Measurements from ENCODE around the gene TRAF4. TPM values are rescaled to one million over a fixed set of nuclear protein-coding genes. Genes with fewer than 3 reads are reported as not detected.
"Not testable (repeated sequence)": the region's sequence is repeated elsewhere in the genome, so short reads cannot be mapped to it uniquely, and the experiment has no call there.

Gene TRAF4
- total and polyA plus RNA-seq, 2 experiments from 2014 or later: 66.2 to 99.5 TPM

- H3K27ac ChIP-seq: no peak overlapping the region
- DNase-seq (ENCODE audit: low spot score): no peak
- no peaks in the 10 kb centered on the region for H3K36me3 ChIP-seq (replicated peaks; ENCODE audit: insufficient read depth, low read depth)
- no peak overlapping the region for H2AFZ ChIP-seq
- H4K20me1 ChIP-seq (ENCODE audit: insufficient read depth, poor library complexity, severe bottlenecking): peaks cover 12% of the 10 kb centered on the region
- H3K27me3 ChIP-seq: no peaks in the 10 kb centered on the region
- no peaks in the 10 kb centered on the region for H3K9me2 ChIP-seq (replicated peaks; ENCODE audit: insufficient read depth)
- 82% methylated on average over 1 of the region's 1 CpG for WGBS (ENCODE audit: low lambda C conversion rate, missing lambda C conversion rate)
- H3K9me3 ChIP-seq (ENCODE audit: low read depth): no peaks in the 10 kb centered on the region
- H3K4me2 ChIP-seq: no peak overlapping the region
- no peak overlapping the region for H3K4me3 ChIP-seq
- H3K4me1 ChIP-seq (ENCODE audit: insufficient read depth): no peaks in the 10 kb centered on the region
- TF ChIP-seq CTCF (IDR thresholded peaks at IDR 0.05; ENCODE audit: poor library complexity) (no peak), EZH2 (IDR thresholded peaks at IDR 0.05; ENCODE audit: borderline replicate concordance) (no peak), EZH2phosphoT487 (IDR thresholded peaks at IDR 0.05; ENCODE audit: low read depth, severe bottlenecking, unreplicated experiment) (no peak)
- H3K79me2 ChIP-seq: peaks cover 92% of the 10 kb centered on the region
Measured at GRCh38 chr17:28777178-28777577, 33.4 kb downstream of the TRAF4 start.

- not testable (repeated sequence) for H3K4me2 ChIP-seq; H3K27me3 ChIP-seq; H2AFZ ChIP-seq; H3K9me2 ChIP-seq (replicated peaks; ENCODE audit: insufficient read depth); H3K9me3 ChIP-seq (ENCODE audit: low read depth); DNase-seq (ENCODE audit: low spot score); H3K4me1 ChIP-seq (ENCODE audit: insufficient read depth); H3K4me3 ChIP-seq; H3K27ac ChIP-seq; H3K36me3 ChIP-seq (replicated peaks; ENCODE audit: insufficient read depth, low read depth)
- Histone ChIP-seq H4K20me1 (ENCODE audit: insufficient read depth, poor library complexity, severe bottlenecking) (peaks cover 10% of the 10 kb centered on the region), H3K79me2 (peaks cover 89% of the 10 kb centered on the region)
- 96% methylated on average over 13 of the region's 13 CpGs for WGBS (ENCODE audit: low lambda C conversion rate, missing lambda C conversion rate)
Measured at GRCh38 chr17:28779601-28780000, 35.8 kb downstream of the TRAF4 start.

GRCh38 chr17:28783161-28783560, 39.4 kb downstream of the TRAF4 start:
- H3K9me2 ChIP-seq (replicated peaks; ENCODE audit: insufficient read depth): no peaks in the 10 kb centered on the region
- H3K79me2 ChIP-seq: peaks cover 82% of the 10 kb centered on the region
- H3K9me3 ChIP-seq (ENCODE audit: low read depth): no peaks in the 10 kb centered on the region
- H2AFZ ChIP-seq: no peak overlapping the region
- H3K4me1 ChIP-seq (ENCODE audit: insufficient read depth): no peaks in the 10 kb centered on the region
- no peak overlapping the region for H3K4me2 ChIP-seq
- no peak overlapping the region for H3K27ac ChIP-seq
- H3K36me3 ChIP-seq (replicated peaks; ENCODE audit: insufficient read depth, low read depth): no peaks in the 10 kb centered on the region
- no peak for DNase-seq (ENCODE audit: low spot score)
- no peak for TF ChIP-seq EZH2 (IDR thresholded peaks at IDR 0.05; ENCODE audit: borderline replicate concordance)
- TF ChIP-seq CTCF (IDR thresholded peaks at IDR 0.05; ENCODE audit: poor library complexity): no peak
- no peak for TF ChIP-seq EZH2phosphoT487 (IDR thresholded peaks at IDR 0.05; ENCODE audit: low read depth, severe bottlenecking, unreplicated experiment)
- H3K4me3 ChIP-seq: no peak overlapping the region
- H3K27me3 ChIP-seq: no peaks in the 10 kb centered on the region
- 78% methylated on average over 1 of the region's 3 CpGs for WGBS (ENCODE audit: low lambda C conversion rate, missing lambda C conversion rate)
- peaks cover 11% of the 10 kb centered on the region for H4K20me1 ChIP-seq (ENCODE audit: insufficient read depth, poor library complexity, severe bottlenecking)

- no peak overlapping the region for H2AFZ ChIP-seq
- H3K4me1 ChIP-seq (ENCODE audit: insufficient read depth): no peaks in the 10 kb centered on the region
- H3K9me3 ChIP-seq (ENCODE audit: low read depth): no peaks in the 10 kb centered on the region
- H3K9me2 ChIP-seq (replicated peaks; ENCODE audit: insufficient read depth): no peaks in the 10 kb centered on the region
- H3K4me2 ChIP-seq: no peak overlapping the region
- peaks cover 80% of the 10 kb centered on the region for H3K79me2 ChIP-seq
- H4K20me1 ChIP-seq (ENCODE audit: insufficient read depth, poor library complexity, severe bottlenecking): peaks cover 31% of the 10 kb centered on the region
- H3K27me3 ChIP-seq: no peaks in the 10 kb centered on the region
- TF ChIP-seq EZH2 (IDR thresholded peaks at IDR 0.05; ENCODE audit: borderline replicate concordance) (no peak), CTCF (IDR thresholded peaks at IDR 0.05; ENCODE audit: poor library complexity) (no peak), EZH2phosphoT487 (IDR thresholded peaks at IDR 0.05; ENCODE audit: low read depth, severe bottlenecking, unreplicated experiment) (no peak)
- no peaks in the 10 kb centered on the region for H3K36me3 ChIP-seq (replicated peaks; ENCODE audit: insufficient read depth, low read depth)
- WGBS (ENCODE audit: low lambda C conversion rate, missing lambda C conversion rate): 95% methylated on average over 4 of the region's 4 CpGs
- DNase-seq (ENCODE audit: low spot score): no peak
- H3K27ac ChIP-seq: no peak overlapping the region
- H3K4me3 ChIP-seq: no peak overlapping the region
Measured at GRCh38 chr17:28788100-28788499, 44.3 kb downstream of the TRAF4 start.
